Fibroblast of gingiva (primary cell): ENCODE data around the gene CMKLR1.
A peak's percentile ranks its signal among the peaks of the same experiment; 100 is the strongest.

Experiments used
- DNase-seq: peaks from one replicate; pipeline ENCODE4 v3.0.0-alpha.2; 2011; ENCODE audit warnings: low read depth

CMKLR1 gene

GRCh38 chr12:108316176-108317086 lies 22.7 kb downstream of the CMKLR1 start:
- no peak for DNase-seq

GRCh38 chr12:108315486-108316105 lies 23.5 kb downstream of the CMKLR1 start:
- DNase-seq, result no peak

- DNase-seq, result no peak
These were observed 25.3 kb downstream of the CMKLR1 start for GRCh38 chr12:108313606-108314351.

- no peak for DNase-seq
These were observed 25.9 kb downstream of the CMKLR1 start for GRCh38 chr12:108313241-108313605.

- DNase-seq, result peak; percentile 65
These were observed 26.4 kb downstream of the CMKLR1 start for GRCh38 chr12:108312693-108313189.

GRCh38 chr12:108312073-108312659 lies 26.9 kb downstream of the CMKLR1 start:
- no peak for DNase-seq

GRCh38 chr12:108311605-108312004 lies 27.5 kb downstream of the CMKLR1 start:
- no peak for DNase-seq

- DNase-seq, result peak; percentile 33
These were observed 28.6 kb downstream of the CMKLR1 start for GRCh38 chr12:108310489-108310888.

GRCh38 chr12:108309674-108310312 lies 29.3 kb downstream of the CMKLR1 start:
- no peak for DNase-seq

- DNase-seq, result peak; percentile 24
These were observed 30.6 kb downstream of the CMKLR1 start for GRCh38 chr12:108308395-108309085.

GRCh38 chr12:108307006-108307405 lies 32.1 kb downstream of the CMKLR1 start:
- DNase-seq, result peak; percentile 98

- DNase-seq, result no peak
These were observed 32.6 kb downstream of the CMKLR1 start for GRCh38 chr12:108306506-108306905.

- peak; percentile 79 for DNase-seq
These were observed 33.1 kb downstream of the CMKLR1 start for GRCh38 chr12:108305991-108306501.

- DNase-seq, result peak; percentile 93
These were observed 33.6 kb downstream of the CMKLR1 start for GRCh38 chr12:108305520-108305919.

GRCh38 chr12:108304633-108305032 lies 34.5 kb downstream of the CMKLR1 start:
- DNase-seq, result no peak

- DNase-seq, result no peak
These were observed 35.4 kb downstream of the CMKLR1 start for GRCh38 chr12:108303703-108304102.

GRCh38 chr12:108302403-108303311 lies 36.5 kb downstream of the CMKLR1 start:
- peak; percentile 96 for DNase-seq

- DNase-seq, result no peak
These were observed 37.1 kb downstream of the CMKLR1 start for GRCh38 chr12:108302016-108302402.

- no peak for DNase-seq
These were observed 37.8 kb downstream of the CMKLR1 start for GRCh38 chr12:108301346-108301745.
